HS-27A (cell line): ENCODE data around the gene MYH10.

ENCODE experiments used
- DNase-seq: peaks from one replicate; pipeline ENCODE4 v3.0.0-alpha.2; 2012; ENCODE audit warnings: low read depth, missing footprints

Gene MYH10

GRCh38 chr17:8649157-8650118, 18.9 kb upstream of the MYH10 start:
- no peak for DNase-seq

GRCh38 chr17:8647956-8648355, 17.4 kb upstream of the MYH10 start:
- no peak for DNase-seq

GRCh38 chr17:8647202-8647601, 16.7 kb upstream of the MYH10 start:
- DNase-seq: no peak

- DNase-seq: no peak
These were observed 14.0 kb upstream of the MYH10 start for GRCh38 chr17:8644507-8644902.

- no peak for DNase-seq
These were observed 13.5 kb upstream of the MYH10 start for GRCh38 chr17:8643855-8644506.

DNA sequence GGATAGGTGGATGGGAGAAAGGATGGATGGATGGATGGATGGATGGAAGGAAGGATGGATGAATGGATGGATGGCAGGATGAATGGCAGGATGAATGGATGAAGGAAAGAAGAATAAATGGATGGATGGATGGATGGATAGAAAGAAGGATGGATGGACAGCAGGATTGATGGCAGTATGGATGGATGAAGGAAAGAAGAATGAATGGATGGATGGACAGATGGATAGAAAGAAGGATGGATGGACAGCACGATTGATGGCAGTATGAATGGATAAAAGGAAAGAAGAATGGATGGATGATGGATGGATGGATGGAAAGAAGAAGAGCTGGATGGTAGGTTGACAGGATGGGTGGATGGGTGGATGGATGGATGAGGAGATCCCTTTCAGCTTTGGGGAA, 9.2 kb upstream of the MYH10 start:
- DNase-seq: no peak

DNA sequence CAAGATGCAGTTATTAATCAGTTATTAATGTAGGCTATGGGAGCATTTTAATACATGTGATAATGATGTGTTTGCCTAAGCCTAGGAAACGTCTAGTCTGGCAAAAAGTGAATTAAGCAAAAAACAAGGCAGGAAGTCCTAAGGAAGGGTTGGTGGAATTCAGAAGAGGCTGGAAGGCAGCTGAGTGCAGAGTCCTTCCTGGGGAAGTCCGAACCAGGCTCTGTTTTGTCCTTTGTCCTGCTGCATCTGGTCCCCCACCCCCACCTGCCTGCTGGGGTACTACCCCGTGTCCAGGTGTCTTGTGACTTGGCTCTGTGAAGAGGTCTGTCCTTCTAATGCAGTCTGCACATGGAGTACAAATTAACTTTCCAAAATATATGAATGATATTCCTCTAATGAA, 1.5 kb upstream of the MYH10 start:
- no peak for DNase-seq

DNA sequence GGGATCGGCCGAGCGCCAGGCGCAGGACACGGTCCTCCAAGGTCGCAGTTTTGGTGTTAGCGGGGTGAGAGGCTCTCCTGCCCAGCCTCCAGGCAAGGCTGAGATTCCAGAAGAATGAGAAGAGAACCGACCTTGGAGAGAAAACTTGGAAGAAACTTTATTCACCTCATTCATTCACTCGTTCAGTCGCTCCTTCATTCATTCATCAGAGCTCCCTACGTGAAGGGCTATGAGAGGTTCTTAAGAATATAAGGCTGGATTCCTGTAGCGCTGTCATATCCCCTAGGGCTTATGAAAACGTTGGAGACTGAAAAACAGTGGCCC, 991 bp upstream of the MYH10 start:
- DNase-seq: no peak

- peak; percentile 99 for DNase-seq
These were observed 453 bp upstream of the MYH10 start for GRCh38 chr17:8630802-8631553.

DNA sequence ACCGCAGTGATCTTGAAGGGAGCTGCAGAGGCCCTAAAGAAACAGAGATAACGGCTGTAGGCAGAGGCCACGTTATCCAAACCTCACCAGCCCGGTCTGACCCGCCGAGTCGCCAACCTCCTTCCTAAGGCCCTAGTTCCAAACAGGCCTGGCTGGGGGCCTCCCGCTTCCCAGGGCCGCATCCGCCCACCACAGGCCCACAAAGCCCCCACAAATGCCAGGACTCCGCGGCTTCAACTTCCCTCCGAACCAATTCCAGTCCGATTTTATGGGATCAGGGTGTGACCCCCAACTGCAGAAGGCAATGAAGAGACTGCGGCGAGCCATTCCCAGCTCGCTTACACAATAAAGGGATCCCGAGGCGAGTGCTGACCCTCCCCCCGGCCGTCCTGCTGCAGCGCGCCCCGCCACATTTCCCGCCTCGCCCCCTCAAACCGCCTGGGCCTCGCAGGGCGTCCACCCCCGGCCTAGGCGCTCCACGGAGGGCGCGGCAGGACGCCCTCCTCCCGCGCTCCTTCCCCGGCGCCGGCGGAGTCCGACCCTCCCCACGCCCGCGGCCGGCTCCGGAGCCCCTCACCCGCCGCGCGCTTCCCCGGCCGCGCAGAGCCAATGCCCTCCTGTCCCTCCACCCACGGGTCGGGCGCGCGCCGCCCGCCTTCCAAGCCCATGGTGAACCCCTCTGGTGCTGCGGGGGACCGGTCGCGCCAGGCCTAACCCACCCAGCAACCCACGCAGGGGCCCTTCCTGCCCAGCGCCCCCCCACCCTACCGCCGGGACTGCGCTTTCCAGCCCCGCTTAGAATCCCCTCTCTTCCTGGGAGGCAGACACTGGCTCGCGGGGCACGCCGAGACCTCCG, 926 bp downstream of the MYH10 start:
- DNase-seq: no peak

DNA sequence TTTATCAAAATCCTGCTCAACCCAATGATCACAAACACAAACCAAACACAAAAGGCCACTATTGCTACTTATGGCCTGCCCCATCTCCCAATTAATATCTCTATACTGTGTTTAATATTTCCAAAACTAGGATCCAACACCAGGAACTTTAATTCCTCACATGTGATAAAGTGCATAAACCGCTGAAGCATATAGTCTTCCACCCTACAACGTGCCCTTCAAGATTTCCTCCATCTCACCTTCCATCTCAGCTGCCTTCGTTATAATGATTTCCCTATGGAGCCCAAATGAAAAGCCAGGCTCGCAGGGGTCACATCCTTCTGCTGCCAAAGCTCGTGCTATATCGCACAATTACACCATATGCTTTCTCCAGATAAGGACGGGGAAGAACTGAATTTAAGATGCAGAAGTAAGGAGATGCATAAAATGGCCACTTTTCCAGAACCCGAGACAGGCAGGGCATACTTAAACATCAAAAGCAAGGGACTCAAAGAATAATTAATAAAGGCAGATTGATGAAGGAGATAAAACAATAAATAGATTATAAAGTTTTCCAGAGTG, 1.8 kb downstream of the MYH10 start:
- DNase-seq: no peak

- no peak for DNase-seq
These were observed 2.4 kb downstream of the MYH10 start for GRCh38 chr17:8628172-8628571.

DNA sequence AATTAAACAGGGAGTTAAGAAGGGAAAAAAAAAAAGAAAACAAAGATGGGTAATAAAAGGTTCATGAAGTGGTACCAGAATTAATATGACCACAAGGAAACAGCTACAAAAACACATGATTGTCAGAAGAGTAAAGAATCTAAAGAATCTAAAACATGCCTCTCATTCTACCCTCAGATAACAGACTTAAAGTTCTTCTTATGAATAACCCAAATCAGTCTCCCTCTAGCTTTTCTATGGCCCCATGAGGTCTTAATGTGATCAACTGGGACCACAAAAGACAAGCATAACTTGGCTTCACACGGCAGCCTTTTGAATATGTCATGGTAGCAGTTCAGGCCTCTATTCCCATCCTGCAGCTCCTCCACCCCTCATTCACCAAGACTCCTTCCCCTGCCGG, 6.9 kb downstream of the MYH10 start:
- DNase-seq: no peak

DNA sequence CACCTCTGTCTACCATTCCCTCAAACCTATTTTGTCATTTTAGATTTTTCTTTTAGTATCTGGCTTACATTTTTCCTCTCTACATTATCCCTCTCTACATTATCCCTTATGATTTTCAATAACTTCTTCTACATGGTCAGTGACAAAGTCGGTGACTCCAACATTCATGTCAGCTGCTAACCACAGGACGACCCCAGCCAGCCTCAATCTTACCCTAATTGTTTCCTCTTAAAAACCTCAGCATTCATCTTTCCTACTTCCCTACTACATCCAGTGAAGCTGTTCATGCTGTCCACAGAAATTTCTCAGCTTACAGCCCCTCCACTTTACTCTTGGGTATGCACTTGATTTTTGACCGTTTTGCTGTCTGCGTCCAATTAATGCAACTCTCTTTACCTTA, 8.3 kb downstream of the MYH10 start:
- DNase-seq: no peak

- DNase-seq: no peak
These were observed 8.9 kb downstream of the MYH10 start for GRCh38 chr17:8621585-8621984.

GRCh38 chr17:8619294-8619693, 11.2 kb downstream of the MYH10 start:
- no peak for DNase-seq

- DNase-seq: no peak
These were observed 11.7 kb downstream of the MYH10 start for GRCh38 chr17:8618825-8619224.

GRCh38 chr17:8614988-8615387, 15.5 kb downstream of the MYH10 start:
- no peak for DNase-seq

DNA sequence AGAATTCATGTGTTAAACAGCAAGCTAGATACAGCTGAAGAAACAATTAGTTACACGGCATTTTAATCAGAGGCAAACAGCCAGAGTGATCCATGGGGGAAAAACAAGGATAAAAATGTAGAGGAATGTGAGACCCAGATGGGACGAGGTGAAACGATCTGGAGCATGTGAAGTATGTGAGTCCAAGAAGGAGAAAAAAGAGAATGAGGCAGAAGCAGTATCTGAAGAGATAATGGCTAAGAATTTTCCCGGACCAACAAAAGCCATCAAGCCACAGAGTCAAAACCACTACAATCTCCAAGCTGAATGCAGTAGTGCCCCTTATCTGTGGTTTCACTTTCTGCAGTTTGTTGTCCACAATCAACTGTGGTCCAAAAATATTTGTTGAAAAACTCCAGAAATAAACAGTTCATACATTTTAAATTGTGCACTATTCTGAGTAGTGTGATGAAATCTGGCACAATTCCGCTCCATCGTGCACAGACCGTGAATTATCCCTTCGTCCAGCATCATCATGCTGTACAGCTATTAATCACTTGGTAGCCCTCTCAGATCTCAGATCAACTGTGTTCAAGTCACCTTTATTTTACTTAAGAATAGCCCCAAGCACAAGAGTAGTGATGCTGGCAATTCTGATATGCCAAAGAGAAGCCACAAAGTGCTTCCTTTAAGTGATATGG, 18.8 kb downstream of the MYH10 start:
- DNase-seq: no peak

DNA sequence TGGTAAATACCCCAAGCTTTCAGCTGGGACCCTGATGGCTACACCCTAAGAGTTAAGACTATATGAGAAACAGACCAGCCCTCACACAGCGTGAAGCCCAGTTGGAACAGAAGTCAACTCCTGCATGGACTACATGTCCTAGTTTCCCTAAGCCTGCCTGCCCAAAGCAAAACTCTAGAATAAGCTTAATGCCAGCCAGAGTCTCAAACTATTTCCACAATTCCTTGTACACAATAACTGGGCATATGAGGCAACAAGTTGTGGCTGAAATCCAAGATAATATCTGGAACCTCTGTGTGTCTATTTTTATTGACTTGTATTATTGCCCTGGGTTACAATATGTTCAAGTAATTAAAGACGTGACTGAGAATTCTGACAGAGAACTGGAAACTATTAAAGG, 19.4 kb downstream of the MYH10 start:
- no peak for DNase-seq

DNA sequence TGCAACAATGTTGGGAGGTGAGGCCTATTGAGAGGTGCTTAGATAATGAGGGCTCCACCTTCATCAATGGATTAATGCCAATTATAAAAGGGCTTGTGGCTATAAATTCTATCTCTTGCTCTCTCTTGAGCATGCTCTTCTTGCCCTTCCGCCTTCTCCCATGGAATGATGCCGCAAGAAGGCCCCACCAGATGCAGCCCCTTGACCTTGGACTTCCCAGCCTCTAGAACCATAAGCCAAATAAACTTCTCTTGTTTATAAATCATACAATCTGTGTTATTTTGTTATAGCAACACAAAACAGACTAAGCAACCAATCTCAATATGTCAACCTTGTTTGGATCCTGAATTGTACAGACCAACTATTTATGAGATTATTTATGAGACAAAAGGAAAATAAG, 20.0 kb downstream of the MYH10 start:
- DNase-seq: no peak
